Camera-type eye (tissue), 1 donor: Measurements from ENCODE around the gene RPS27A. TPM values are rescaled to one million over a fixed set of nuclear protein-coding genes. Genes with fewer than 3 reads are reported as not detected.

Experiments
- total RNA-seq: library from RNA; depleted of rRNA; stranded (reverse); fragments of >200 nt; gene quantifications from one replicate; pipeline ENCODE4 v1.2.3, GENCODE V29; 2014

Gene RPS27A
- 930 TPM for total RNA-seq

GRCh38 chr2:55232084-55232862 is at the start of gene RPS27A, which contains the start of gene CLHC1:
Gene RPS27A (plus strand): TSS chr2:55232688. CDS start chr2:55232825, 137 bp downstream.
Gene CLHC1 (minus strand): TSS chr2:55232293. CDS start chr2:55222411, 9,882 bp downstream.

GRCh38 chr2:55268907-55269644 is 36.6 kb downstream of the RPS27A start, which contains the start of gene MTIF2:
Gene MTIF2 (minus strand): TSS chr2:55269231. CDS start chr2:55263858, 5,373 bp downstream.

Other genes with a start within 250 kb of the RPS27A start
- gene RTN4, start 182.2 kb upstream of the RPS27A start, total RNA-seq: 429 TPM
- gene CLHC1, start 395 bp upstream of the RPS27A start, total RNA-seq: 40.6 TPM
- gene MTIF2, start 36.5 kb downstream of the RPS27A start, total RNA-seq: 22.8 TPM
- gene CCDC88A, start 187.2 kb downstream of the RPS27A start, total RNA-seq: 406 TPM